Liver (tissue), 9 donors: Measurements from ENCODE around the gene AJAP1. TPM values are rescaled to one million over a fixed set of nuclear protein-coding genes. Genes with fewer than 3 reads are reported as not detected.

Experiments used
- DNase-seq: peaks from one replicate; pipeline ENCODE4 v3.0.0-alpha.2; 2017; ENCODE audit warnings: low spot score
- H3K27ac ChIP-seq, 2 donors: one replicate each; pipeline ENCODE4 v1.7.0; 2013; ENCODE audit warnings: inconsistent platforms in 2 of 2, low read length in 2 of 2, control low read depth in 1 of 2, low read depth in 1 of 2, mild to moderate bottlenecking in 1 of 2
- H3K27me3 ChIP-seq, 4 donors: one replicate each; pipeline versions ENCODE4 v1.6.1 to v1.7.0; 2013; ENCODE audit warnings: low read length in 3 of 4, inconsistent platforms in 1 of 4, mild to moderate bottlenecking in 1 of 4, moderate library complexity in 1 of 4; ENCODE audit not compliant: control insufficient read depth in 4 of 4, insufficient read depth in 4 of 4
- H3K36me3 ChIP-seq, 4 donors: one replicate each; pipeline versions ENCODE4 v1.6.1 to v1.7.0; 2013; ENCODE audit warnings: low read length in 3 of 4, mild to moderate bottlenecking in 3 of 4, low read depth in 1 of 4, moderate library complexity in 1 of 4; ENCODE audit not compliant: control insufficient read depth in 4 of 4, insufficient read depth in 3 of 4
- H3K4me1 ChIP-seq, 4 donors: one replicate each; pipeline versions ENCODE4 v1.6.1 to v1.7.0; 2013; ENCODE audit warnings: low read length in 3 of 4, mild to moderate bottlenecking in 3 of 4, moderate library complexity in 1 of 4; ENCODE audit not compliant: control insufficient read depth in 4 of 4, insufficient read depth in 4 of 4
- H3K4me3 ChIP-seq, 3 donors: one replicate each; pipeline versions ENCODE4 v1.6.1 to v1.7.0; 2013; ENCODE audit warnings: low read length in 3 of 3, control low read depth in 1 of 3, low read depth in 1 of 3, mild to moderate bottlenecking in 1 of 3
- H3K9ac ChIP-seq, 2 donors: one replicate each; pipeline ENCODE4 v1.7.0; 2013; ENCODE audit warnings: low read length in 2 of 2, mild to moderate bottlenecking in 2 of 2, moderate library complexity in 2 of 2, control low read depth in 1 of 2, low read depth in 1 of 2
- H3K9me3 ChIP-seq, 4 donors: one replicate each; pipeline versions ENCODE4 v1.6.1 to v1.7.0; 2013; ENCODE audit warnings: low read length in 3 of 4; ENCODE audit not compliant: control insufficient read depth in 4 of 4
- CTCF ChIP-seq: fragments of 150-350 bp; IDR thresholded peaks from 2 replicates; pipeline ENCODE4 v1.5.1; 2017; ENCODE audit warnings: improper control_type of control experiment, low read depth, low read length; ENCODE audit not compliant: missing input control
- HNF4A ChIP-seq, 2 donors: conservative IDR thresholded peaks; 2 replicates each; pipeline ENCODE4 v1.6.1; 2016; ENCODE audit warnings: antibody characterized with exemption in 2 of 2, mild to moderate bottlenecking in 2 of 2
- RXRA ChIP-seq, 2 donors: IDR thresholded peaks; 2 replicates each; pipeline ENCODE4 v1.6.1; 2017 to 2018; ENCODE audit warnings: antibody characterized with exemption in 2 of 2, mild to moderate bottlenecking in 1 of 2
- ZBTB33 ChIP-seq: IDR thresholded peaks from 2 replicates; pipeline ENCODE4 v1.6.1; 2016; ENCODE audit warnings: antibody characterized with exemption
- WGBS: extraction: QIAGEN DNeasy Blood & Tissue Kit; methylation state at CpG from one replicate; pipeline ENCODE4 v1.1.7; 2013; 5-methylcytosine and 5-hydroxymethylcytosine counted together
- polyA plus RNA-seq, 2 donors: library from polyadenylated mRNA; stranded (reverse) in 1 of 2; unstranded in 1 of 2; fragments of 200-250 nt in 1 of 2; fragments of >200 nt in 1 of 2; fragmentation: Nextera tagmentation in 1 of 2; extraction: Ambion mirVana in 1 of 2; gene quantifications; one replicate each; pipeline versions ENCODE4 v1.2.1 to v1.2.3, GENCODE V29; 2013 to 2015
- total RNA-seq, 2 donors: library from RNA; depleted of rRNA; stranded (reverse); fragments of >200 nt; gene quantifications; one replicate each; pipeline ENCODE4 v1.2.3, GENCODE V29; 2014
- TF ChIP-seq, protein P1 (sequence below): IDR thresholded peaks from 2 replicates; pipeline ENCODE4 v1.6.1; 2016; ENCODE audit warnings: antibody characterized with exemption, mild to moderate bottlenecking
- donor health status: healthy.
- donor health status: healthy.
- donor health status: healthy.
- donor health status: healthy.
- donor health status: healthy.

Gene AJAP1
- total and polyA plus RNA-seq, 4 donors: under 0.01 to 0.21 (median 0.08) TPM; not detected in 1

DNA sequence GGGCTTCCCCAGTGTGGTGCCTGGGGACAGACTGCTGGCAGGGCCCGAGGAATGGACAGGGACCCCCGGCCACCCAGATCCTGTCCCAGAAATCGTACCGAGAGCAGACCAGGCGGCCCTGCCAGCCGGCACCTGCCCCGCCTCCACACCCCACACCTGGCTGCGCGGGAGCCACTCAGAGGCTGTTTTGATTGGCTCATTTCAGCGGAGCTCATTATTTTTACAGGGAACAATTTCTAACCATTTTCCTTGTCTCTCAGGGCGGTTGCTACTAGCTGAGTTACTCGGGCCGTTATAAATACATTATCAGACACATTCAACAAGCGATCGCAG lies 39.3 kb upstream of the AJAP1 start (continued):
- TF ChIP-seq CTCF (no peak), HNF4A (conservative IDR thresholded peaks at IDR 0.05) (no peak)

- TF ChIP-seq CTCF: no peak
- no peak for TF ChIP-seq RXRA (IDR thresholded peaks at IDR 0.05)
- TF ChIP-seq ZBTB33: no peak
- Histone ChIP-seq H3K27ac (no peak overlapping the region), H3K27me3 (no peaks in the 10 kb centered on the region), H3K4me3 (no peak overlapping the region), H3K36me3 (no peaks in the 10 kb centered on the region), H3K9me3 (peaks cover 0 to 3% (median 0%) of the 10 kb centered on the region in 4 donors), H3K4me1 (no peaks in the 10 kb centered on the region), H3K9ac (no peak overlapping the region)
- DNase-seq: no peak
- WGBS: 86% methylated on average over 9 of the region's 9 CpGs
Measured at GRCh38 chr1:4615501-4615900, 38.9 kb upstream of the AJAP1 start.

GRCh38 chr1:4616831-4617465 lies 37.5 kb upstream of the AJAP1 start:
- Histone ChIP-seq H3K9me3 (no peaks in the 10 kb centered on the region), H3K9ac (no peak overlapping the region), H3K27ac (no peak overlapping the region), H3K36me3 (no peaks in the 10 kb centered on the region), H3K27me3 (no peaks in the 10 kb centered on the region), H3K4me3 (no peak overlapping the region), H3K4me1 (no peaks in the 10 kb centered on the region)
- WGBS: 87% methylated on average over 18 of the region's 18 CpGs
- TF ChIP-seq, protein P1, sequence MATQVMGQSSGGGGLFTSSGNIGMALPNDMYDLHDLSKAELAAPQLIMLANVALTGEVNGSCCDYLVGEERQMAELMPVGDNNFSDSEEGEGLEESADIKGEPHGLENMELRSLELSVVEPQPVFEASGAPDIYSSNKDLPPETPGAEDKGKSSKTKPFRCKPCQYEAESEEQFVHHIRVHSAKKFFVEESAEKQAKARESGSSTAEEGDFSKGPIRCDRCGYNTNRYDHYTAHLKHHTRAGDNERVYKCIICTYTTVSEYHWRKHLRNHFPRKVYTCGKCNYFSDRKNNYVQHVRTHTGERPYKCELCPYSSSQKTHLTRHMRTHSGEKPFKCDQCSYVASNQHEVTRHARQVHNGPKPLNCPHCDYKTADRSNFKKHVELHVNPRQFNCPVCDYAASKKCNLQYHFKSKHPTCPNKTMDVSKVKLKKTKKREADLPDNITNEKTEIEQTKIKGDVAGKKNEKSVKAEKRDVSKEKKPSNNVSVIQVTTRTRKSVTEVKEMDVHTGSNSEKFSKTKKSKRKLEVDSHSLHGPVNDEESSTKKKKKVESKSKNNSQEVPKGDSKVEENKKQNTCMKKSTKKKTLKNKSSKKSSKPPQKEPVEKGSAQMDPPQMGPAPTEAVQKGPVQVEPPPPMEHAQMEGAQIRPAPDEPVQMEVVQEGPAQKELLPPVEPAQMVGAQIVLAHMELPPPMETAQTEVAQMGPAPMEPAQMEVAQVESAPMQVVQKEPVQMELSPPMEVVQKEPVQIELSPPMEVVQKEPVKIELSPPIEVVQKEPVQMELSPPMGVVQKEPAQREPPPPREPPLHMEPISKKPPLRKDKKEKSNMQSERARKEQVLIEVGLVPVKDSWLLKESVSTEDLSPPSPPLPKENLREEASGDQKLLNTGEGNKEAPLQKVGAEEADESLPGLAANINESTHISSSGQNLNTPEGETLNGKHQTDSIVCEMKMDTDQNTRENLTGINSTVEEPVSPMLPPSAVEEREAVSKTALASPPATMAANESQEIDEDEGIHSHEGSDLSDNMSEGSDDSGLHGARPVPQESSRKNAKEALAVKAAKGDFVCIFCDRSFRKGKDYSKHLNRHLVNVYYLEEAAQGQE: no peak
- DNase-seq: no peak
